Activated T-cell treated with anti-CD3 and anti-CD28 coated beads for 4 hours (primary cell): ENCODE results near the gene ACY1.
A peak's percentile ranks its signal among the peaks of the same experiment; 100 is the strongest.
"Not testable (repeated sequence)": the region's sequence is repeated elsewhere in the genome, so short reads cannot be mapped to it uniquely, and the experiment has no call there.

Source experiments
- DNase-seq: peaks from one replicate; pipeline ENCODE4 v3.0.0-alpha.2; 2020

The ACY1 gene

DNA sequence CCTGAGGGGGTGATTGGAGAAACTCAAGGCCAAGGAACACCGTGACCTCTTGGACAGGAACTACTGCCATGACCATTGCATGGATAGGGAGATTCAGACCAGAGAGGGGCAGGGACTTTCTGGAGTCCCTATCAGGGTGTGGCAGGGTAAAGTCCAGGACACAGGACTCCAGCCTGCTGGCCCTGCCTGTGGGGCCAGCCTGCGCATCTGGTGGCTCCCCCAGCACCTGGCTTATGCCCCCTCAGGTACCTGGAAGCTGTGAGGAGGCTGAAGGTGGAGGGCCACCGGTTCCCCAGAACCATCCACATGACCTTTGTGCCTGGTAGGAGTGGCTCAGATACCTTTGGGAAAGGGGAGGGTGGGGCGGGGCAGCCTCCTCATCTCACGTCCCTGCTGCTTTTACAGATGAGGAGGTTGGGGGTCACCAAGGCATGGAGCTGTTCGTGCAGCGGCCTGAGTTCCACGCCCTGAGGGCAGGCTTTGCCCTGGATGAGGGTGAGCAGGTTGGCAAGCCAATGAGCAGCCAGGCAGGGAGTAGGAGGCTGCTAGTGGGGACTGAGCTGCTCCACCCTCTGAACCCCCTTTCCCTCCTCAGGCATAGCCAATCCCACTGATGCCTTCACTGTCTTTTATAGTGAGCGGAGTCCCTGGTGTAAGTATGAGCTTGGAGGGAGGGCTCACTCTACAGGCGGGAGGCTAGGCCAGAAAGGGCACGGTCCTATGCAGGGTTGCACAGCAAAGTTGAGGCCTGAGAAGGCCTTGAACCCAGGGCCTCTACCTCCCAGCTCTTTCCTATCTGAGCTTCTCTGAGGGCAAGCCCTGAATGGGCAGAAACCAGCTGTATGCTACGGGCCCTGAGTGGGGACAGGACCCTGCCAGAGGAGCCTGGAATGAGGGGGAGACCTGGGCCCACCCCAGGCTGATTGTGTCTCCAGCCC is 2.9 kb downstream of the ACY1 start:
- no peak for DNase-seq

DNA sequence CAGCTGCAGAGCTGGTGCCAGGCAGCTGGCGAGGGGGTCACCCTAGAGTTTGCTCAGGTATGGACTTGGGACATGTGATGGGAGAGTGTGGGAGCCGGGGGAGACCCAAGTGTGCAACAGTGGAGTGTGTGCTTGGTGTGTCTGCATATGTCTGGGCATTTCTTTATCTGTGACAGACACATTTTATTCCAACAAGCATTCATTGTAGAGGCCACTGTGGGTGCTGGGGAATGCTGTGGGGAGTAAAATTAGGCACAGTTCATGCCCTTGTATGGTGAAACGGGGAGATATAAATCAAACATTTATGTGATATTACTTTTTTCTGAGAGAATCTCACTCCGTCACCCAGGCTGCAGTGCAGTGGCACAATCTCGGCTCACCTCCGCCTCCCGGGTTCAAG is 4.2 kb downstream of the ACY1 start:
- no peak for DNase-seq

DNA sequence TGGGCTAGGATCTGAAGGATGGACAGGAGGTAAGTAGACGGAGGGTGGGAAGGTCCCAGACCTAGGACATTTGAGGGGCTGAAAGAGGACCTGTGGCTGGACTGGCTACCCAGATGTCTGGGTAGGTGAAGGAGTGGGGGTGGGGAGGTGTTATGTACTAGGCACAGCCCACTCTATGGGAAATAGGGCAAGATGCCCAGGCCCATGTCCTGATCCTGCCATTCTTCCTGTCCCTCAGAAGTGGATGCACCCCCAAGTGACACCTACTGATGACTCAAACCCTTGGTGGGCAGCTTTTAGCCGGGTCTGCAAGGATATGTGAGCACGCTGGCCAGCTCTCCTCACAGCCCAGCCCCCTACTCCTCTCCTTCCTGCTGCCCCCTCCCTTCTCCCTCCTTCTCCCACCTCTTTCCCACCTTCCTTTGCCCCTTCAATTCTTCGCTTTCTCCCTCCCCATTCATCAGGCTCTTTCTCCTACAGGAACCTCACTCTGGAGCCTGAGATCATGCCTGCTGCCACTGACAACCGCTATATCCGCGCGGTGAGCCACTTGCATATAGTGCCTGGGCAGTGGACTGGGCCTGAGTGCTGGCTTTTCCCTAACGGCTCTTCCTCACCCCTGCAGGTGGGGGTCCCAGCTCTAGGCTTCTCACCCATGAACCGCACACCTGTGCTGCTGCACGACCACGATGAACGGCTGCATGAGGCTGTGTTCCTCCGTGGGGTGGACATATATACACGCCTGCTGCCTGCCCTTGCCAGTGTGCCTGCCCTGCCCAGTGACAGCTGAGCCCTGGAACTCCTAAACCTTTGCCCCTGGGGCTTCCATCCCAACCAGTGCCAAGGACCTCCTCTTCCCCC is 5.2 kb downstream of the ACY1 start:
- DNase-seq = no peak

DNA sequence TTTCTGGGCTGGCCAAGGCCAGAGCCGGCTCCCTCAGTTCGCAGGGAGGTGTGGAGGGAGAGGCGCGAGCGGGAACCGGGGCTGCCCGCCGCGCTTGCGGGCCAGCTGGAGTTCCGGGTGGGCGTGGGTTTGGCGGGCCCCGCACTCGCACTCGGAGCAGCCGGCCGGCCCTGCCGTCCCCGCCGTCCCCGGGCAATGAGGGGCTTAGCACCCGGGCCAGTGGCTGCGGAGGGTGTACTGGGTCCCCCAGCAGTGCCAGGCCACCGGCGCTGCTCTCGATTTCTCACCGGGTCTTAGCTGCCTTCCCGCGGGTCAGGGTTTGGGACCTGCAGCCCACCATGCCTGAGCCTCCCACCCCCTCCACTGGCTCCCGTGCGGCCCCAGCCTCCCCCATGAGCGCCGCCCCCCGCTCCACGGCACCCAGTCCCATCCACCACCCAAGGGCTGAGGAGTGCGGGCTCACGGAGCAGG is 7.2 kb downstream of the ACY1 start:
- not testable (repeated sequence) for DNase-seq

DNA sequence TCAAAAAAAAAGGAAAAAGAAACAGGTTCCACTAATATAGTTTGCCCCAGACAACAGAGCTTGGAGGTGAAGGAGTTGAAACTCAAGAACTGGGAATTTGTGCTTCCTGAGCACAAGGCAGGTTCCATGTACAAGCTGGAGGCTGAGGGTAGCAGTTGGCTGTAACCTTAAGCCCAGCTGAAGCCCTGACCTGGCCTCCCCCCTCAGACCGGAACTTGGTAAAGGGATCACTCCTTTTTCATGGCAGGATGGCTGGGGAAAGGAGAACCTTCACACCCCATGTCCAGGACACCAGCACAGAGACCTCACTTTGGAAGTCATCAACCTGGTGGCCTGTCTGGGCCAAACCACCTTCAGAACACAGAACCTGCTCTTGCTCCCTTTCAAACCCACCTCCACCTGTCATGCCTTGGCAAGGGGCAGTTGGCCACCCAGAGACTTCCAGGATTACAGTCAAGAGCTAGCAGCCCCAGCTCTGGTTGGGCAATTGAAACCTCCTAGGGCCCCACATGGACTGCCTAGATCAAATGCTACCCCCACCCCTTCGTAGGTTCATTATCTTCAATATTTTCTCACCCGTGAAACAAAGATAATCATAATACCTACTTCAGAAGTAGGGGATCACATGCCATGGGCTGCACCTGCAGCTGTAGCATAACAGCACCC is 8.8 kb downstream of the ACY1 start:
- no peak for DNase-seq

DNA sequence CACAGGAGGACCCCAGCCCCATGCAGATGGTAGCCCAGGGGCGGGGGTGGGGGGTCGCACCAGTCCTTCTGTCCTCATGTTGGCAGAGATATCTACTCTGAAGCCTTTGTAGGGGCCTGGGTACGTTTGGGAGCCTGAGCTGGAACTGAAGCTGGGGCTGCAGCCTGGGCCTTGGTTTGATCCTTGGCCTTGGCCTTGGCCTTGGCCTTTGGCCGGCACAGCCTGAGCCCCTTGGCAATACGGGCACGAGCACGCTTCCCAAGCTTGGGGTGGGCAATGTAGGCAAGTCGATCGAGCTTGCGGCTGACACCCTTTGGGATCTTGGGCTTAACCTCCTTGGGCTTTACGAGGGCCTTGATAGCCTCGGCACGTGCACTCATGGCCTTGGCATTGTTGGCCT is 10.3 kb downstream of the ACY1 start:
- DNase-seq = not testable (repeated sequence)

DNA sequence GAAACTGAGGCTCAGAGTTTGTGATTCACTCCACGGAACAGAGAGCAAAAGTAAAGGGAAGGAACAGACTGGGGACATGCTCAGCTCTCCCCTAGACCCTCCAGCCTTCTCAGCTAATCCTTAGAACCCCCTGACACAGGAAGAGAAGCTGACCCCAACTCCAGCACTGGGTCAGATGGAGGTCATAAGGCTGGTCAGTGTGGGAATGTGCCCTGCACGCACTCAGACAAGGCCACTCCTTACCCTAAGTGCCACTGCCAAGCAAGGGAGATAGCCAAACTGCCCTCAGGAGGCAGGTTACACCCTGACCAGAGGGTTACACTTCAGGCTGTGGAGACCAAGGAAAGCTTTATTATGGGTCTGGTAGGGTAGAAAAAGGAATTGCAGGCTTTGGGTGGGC is 11.2 kb downstream of the ACY1 start:
- no peak for DNase-seq

DNA sequence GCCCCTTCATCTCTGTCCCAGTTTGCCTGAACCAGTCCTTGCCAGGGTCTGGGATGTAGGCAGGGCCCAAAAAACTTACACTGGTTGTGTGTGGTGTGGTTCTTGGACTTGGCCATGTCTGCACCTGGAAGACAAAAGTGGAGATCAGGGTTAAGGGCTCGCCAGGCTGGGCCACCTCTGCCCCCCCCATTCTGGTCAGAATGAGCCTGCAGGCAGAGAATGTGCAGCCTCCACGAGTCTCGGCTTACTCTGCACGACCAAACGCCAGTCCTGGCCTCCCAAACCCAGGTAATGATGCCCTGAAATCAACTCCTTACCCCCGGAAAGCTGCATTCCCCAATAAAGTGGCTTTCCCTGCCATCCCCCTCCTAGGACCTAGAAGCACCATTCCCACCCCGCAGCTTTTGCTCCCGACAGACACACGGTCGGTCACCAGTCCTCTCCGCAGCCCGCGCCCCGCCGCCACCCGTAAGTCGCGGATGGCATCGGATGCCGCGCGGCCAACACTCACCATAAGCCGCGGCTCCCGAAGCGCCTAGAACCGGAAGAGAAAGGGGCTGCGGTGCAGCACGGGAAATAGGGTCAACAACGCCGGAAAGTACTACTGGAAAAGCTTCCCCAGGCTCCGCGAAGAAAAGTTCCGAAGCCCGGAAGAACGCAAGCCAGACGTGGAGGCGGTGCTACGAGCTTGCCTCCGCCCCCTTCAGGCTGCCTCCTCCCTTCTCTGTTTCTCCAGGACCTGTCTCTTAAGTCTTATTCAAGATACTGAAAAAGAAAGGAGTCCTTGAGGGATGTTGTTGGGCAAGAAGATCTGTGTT is 12.2 kb downstream of the ACY1 start, which contains the start of gene RPL29:
RPL29 (minus strand) TSS at position 550 of the 818 bp plus-strand sequence; CDS start at position 116, 434 bp downstream.
- peak; percentile 88 for DNase-seq

DNA sequence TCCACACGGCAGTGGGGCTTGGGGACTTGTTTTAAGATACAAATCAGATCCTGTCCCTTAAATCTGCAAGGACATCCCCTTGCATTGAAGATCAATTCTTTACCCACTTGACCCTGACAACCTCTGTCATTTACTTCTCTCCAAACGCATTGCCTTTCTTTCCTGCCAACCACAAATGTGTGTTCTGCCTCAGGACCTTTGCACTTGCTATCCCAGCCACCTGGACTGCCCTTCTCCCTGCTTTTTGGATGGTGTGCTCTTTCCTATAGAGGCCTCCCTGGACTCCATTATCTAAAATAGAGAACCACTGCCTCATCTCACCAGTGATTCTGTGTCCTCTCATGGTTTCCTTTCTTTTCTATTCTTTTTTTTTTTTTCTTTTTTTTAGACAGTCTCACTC is 13.8 kb downstream of the ACY1 start:
- no peak for DNase-seq

DNA sequence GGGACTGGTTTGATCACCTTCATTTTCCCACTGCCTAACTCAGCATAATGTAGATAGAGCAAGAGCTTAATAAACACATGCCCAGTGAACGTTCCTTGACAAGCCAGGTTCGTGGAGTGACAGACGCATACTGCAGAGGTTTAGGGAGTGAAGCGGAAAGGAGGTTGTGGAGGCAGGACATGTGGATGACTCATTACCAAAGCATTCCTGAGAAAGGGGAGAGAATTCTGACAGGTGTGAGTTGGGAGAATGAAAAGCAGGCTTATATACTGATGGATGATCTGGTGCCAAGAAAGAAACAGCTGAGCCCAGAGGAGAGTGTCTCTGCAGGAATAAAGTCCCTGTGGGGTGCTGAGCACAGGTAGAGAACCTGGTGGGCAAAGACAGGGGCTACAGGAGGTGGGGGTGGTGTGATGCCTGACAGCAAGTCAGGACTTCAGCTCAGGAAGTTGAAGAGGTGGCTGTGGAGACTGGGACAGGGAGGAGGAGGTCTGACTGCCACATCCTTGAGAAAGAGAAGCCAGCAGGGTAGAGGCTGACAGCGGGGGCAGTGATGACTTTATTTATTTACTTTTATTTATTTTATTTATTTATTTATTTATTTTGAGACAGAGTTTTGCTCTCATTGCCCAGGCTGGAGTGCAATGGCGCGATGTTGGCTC is 14.7 kb downstream of the ACY1 start:
- DNase-seq = no peak

DNA sequence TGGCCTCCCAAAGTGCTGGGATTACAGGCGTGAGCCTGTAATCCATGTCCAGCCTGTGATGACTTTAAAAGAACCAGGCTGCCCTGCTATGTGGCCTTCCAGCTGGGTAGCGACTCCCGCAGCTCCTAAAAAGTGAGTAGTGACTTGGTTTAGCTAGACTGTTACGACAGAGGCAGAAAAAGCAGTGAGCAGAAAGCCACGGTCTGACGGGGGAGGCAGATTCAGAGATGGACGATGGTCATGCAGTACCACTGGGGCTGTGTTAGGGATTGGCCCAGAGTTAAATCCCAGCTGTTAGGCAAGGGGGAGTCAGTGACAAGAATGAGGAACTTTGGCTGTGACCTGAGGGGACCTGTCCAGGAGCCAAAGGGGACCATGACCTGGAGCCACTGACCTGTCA is 15.4 kb downstream of the ACY1 start:
- no peak for DNase-seq

DNA sequence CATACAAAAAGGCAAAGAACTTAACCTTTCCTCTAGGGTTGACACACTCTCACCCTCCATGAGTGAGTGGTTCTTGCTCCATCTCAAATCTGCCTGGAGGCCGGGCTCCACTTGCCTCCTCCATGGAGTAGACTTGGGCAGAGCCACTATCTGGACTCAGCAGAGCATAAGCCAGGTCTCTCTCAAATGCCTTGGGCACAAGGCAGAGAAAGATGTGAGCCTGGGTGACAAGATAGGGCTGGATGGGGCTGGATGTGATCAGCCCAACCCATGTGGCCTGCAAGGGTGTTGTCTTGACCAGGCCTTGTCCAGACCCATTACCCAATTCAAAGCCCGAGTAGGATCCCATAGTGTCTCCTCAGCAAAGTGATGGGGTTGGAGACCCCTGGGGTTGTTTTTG is 16.5 kb downstream of the ACY1 start:
- no peak for DNase-seq

DNA sequence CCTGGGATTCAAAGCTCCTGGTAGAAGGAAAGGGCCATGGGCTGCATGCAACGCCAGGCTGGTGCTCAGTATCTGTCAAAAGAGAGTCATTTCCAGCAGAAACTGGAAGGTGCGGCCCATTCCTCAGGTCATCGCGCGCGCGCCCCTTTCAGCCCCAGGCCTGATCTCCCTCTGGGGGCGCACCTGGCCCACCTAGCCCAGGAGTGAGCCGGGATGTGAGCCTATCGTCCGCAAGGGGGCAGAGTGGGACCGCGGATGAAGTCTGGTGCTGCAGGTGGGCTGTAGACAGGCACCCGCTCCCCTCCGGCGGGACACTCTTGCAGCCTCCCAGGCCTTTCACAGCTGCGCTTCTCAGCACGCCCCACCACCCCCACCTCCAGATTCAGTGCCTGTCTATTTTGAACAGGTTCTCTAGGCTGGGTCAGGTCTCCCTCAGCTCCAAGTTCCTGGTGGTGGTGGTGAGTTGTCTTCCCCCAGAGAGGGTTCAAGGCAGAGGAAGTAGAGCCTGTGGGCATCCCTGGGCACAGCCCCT is 18.2 kb downstream of the ACY1 start:
- DNase-seq = peak; percentile 81

DNA sequence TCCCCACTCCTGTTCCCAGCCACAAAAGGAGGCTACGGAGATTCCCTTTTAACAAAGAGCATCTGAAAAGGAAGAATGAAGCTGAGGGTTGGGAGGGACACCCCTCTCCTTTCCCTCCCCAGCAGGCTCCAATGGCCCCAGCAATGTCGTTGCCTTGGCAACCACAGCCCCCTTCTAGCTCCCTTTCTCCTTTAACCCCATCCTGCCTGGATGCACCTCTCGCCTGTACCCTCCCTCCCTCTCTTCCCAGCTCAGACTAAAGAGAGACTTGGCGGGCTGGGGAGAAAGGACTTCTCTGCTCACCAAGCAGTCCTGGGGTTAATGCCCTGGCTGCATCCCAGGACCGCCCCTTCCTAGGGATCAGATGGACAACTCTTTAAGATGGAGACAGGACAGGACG is 19.4 kb downstream of the ACY1 start:
- no peak for DNase-seq

DNA sequence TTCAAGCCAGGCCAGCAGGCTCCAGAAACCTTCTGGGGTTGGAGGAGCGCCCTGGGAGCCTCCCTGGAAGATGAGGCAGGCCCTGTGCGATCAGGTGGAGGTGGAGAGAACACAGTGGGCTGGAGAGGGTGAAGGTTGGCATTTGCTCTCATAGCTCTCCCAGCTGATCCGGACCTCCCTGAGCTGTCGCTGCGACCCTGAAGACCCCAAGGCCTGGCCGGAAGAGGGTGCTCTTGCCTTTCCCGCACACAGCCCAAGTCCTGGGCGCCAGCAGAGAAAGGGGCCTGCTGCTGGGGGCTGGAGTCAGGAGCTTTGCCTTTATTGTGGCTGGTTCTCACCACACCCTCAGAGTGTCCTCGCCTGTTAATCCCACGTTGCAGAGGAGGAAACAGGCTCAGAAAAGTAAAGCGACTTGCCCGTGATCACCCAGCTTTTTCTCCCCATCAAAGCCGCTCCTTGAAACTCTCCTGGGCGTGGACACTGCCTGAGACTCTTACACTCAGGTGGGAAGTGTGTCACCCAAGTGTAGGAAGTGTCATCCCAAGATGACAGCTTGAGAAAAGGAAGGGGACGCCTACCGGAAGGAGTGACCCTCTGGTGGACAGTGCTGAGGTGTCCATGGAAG is 20.9 kb downstream of the ACY1 start:
- no peak for DNase-seq

DNA sequence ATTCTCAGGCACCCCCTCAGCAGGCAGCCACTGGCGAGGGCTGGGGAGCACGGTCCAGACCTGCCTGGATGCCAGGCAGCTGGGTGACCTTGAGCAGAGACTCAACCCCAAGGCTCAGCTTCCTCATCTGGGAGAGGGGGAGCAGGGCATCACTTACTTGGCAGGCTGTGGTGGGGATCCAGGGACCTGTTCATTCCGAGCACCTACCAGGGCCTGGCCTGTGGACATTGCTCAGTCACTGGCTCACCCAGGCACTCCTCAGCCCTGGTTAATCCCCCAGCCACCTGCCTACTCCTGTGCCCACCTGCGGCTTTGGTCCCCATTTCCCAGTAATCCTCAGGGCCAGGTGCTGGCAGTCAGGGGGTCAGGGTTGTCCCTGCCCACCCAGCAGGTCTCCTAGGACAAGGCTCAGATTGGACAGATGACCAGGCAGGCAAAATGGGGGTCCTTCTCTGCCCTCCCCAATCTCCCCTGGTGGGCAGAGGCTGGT is 21.6 kb downstream of the ACY1 start:
- no peak for DNase-seq

DNA sequence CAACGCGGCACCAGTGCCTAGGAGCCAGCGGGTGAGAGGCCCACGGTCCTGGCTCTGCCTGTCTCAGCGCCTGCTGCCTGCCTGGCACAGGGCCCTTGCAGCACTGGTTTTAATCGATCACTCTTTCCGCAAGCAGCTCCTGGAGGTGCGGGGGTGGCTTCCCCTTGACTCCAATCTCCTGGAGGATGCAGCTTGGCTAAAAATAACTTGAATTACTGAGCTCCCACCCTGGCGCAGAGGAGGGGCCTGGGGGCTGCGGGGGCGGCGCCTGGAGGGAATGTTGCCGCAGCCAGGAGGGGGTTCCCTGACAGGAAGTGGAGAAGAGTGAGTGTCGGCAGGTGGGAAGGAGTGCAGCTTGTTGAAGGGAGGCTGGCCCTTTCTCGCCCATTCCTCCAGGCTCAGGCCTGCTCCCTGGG is 22.2 kb downstream of the ACY1 start:
- no peak for DNase-seq

DNA sequence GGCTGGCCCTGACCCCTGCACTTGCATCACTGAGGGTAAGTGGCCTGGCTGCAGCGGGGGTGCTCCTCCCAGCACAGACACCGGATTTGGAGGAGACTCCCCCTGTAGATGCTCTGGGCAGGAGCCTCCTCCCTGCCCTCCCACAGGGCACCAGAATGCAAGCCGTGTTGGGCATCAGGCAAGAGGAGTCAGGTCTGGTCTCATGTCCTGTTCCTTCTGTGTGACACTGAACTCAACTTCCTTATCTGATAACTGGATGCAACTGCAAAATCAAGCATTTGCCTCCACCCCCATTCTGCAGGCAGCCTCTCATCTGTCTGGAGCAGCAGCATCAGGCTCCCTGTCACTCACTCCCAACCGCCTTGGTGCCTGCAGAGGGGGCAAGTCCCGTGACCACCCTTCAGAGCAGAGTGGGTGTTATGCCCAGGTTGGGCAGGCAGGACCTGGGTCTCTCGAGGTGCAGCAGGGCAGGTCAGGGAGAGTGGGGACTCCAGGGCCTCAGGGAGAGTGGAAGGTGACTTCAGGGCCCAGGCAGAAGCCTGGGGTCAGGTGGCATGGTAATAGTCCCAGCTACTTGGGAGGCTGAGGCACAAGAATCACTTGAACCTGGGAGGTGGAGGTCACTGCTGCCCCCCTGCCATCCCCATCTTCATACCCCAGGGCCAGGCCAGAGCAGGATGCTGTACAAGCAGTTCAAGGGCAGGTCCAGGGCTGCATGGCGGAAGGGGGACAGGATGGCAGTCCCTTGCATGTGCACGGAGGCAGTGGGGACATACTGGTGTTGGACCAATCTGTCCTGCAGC is 22.9 kb downstream of the ACY1 start:
- DNase-seq = no peak

DNA sequence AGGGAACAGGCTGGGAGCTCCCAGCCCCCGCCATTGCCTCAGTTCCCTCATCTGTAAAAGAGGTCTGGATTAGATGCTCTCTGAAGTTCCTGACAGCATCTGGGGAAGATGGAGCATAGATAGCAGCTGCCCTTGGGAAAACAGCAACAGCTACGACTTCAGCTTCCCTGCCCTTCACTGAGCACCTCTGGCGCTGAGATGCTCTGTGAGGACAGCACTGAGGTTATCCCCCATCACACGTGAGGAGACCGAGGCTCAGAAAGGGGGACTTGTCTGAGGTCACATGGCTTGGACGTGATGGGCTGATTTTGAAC is 23.4 kb downstream of the ACY1 start:
- no peak for DNase-seq

DNA sequence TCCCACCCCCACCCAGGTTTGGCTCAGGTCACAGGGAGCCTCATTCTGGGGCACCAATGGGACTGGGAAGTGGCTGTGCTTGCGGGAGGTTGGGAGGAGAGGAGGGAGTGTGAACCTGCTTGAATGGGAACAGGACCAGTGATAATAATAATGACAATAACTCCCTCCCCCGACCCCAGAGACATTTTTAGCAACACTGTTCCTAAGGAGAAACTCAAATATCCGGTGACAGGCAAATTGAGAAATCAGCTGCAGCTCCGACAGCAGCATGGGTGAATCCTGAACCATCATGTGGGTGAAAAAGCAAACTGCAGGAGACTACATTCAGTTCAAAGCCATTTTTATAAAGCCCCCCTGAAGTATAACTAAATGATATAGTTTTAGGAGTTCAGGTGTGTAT is 24.0 kb downstream of the ACY1 start:
- DNase-seq = no peak
